Measurements from ENCODE around the gene RPS27A. TPM values are rescaled to one million over a fixed set of nuclear protein-coding genes. Genes with fewer than 3 reads are reported as not detected.

Gene RPS27A
- total and polyA plus RNA-seq, 10 of the 15 experiments (the other 5 are each of a cell fraction or from before 2014, with no cell fraction given): 1,460 to 4,705 (median 1,996) TPM

DNA sequence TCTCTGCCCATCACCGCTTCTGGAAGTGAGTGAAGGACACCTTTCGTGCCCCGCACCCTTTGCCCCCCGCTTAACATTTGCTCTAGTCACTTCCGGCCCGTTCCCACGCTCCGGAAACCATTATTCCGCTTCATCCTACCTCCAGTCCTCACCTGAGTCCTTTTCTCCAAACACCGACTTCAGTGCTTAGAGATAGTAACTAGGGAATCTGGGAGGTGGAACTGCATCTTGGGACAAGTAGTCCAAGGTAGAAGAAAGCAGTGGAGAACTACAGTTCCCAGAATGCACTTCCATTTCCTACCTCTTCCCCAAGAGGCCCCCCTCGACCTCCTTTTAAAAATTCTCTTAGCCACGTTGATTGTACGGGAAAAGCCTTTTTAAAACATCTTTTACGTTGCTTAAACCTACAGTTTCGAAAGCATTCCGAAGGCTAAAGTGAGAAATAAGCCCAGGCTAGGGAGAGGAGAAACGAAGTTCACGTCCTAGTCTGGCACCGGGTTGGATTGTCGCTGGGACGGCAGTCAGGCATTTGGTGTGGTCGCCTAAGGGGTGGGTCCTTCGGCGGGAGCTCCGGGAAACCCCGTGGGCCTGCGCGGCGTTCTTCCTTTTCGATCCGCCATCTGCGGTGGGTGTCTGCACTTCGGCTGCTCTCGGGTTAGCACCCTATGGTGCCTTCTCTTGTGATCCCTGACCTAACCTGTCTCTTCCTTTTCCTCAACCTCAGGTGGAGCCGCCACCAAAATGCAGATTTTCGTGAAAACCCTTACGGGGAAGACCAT is at the start of gene RPS27A, which contains the start of gene CLHC1 (continued):
- 0 out of 2 replicates have a peak, but pooled peaks have one; percentile 48 for TF ChIP-seq MEF2A (IDR thresholded peaks at IDR 0.05; ENCODE audit: insufficient read depth, low read depth, low read length)
- no peak for TF ChIP-seq KDM1A (IDR thresholded peaks at IDR 0.05; ENCODE audit: borderline replicate concordance)
- TF ChIP-seq BCL11A (IDR thresholded peaks at IDR 0.05; ENCODE audit: low read depth, low read length): no peak
- TF ChIP-seq, protein P1, sequence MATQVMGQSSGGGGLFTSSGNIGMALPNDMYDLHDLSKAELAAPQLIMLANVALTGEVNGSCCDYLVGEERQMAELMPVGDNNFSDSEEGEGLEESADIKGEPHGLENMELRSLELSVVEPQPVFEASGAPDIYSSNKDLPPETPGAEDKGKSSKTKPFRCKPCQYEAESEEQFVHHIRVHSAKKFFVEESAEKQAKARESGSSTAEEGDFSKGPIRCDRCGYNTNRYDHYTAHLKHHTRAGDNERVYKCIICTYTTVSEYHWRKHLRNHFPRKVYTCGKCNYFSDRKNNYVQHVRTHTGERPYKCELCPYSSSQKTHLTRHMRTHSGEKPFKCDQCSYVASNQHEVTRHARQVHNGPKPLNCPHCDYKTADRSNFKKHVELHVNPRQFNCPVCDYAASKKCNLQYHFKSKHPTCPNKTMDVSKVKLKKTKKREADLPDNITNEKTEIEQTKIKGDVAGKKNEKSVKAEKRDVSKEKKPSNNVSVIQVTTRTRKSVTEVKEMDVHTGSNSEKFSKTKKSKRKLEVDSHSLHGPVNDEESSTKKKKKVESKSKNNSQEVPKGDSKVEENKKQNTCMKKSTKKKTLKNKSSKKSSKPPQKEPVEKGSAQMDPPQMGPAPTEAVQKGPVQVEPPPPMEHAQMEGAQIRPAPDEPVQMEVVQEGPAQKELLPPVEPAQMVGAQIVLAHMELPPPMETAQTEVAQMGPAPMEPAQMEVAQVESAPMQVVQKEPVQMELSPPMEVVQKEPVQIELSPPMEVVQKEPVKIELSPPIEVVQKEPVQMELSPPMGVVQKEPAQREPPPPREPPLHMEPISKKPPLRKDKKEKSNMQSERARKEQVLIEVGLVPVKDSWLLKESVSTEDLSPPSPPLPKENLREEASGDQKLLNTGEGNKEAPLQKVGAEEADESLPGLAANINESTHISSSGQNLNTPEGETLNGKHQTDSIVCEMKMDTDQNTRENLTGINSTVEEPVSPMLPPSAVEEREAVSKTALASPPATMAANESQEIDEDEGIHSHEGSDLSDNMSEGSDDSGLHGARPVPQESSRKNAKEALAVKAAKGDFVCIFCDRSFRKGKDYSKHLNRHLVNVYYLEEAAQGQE (IDR thresholded peaks at IDR 0.05; ENCODE audit: low read depth, low read length): no peak
- peak; percentile 95 for TF ChIP-seq PML (IDR thresholded peaks at IDR 0.05; ENCODE audit: low read length)
- TF ChIP-seq HDGF (IDR thresholded peaks at IDR 0.05): no peak
- TF ChIP-seq, protein P2, sequence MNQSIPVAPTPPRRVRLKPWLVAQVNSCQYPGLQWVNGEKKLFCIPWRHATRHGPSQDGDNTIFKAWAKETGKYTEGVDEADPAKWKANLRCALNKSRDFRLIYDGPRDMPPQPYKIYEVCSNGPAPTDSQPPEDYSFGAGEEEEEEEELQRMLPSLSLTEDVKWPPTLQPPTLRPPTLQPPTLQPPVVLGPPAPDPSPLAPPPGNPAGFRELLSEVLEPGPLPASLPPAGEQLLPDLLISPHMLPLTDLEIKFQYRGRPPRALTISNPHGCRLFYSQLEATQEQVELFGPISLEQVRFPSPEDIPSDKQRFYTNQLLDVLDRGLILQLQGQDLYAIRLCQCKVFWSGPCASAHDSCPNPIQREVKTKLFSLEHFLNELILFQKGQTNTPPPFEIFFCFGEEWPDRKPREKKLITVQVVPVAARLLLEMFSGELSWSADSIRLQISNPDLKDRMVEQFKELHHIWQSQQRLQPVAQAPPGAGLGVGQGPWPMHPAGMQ (IDR thresholded peaks at IDR 0.05; ENCODE audit: borderline replicate concordance): peak; percentile 99
- peak; percentile 36; the same call in 1 of the 2 replicates for TF ChIP-seq LARP7 (IDR thresholded peaks at IDR 0.05)
- peak; percentile 98 for TF ChIP-seq POLR2A (IDR thresholded peaks at IDR 0.05; ENCODE audit: low read depth, low read length)
- TF ChIP-seq, protein P3, sequence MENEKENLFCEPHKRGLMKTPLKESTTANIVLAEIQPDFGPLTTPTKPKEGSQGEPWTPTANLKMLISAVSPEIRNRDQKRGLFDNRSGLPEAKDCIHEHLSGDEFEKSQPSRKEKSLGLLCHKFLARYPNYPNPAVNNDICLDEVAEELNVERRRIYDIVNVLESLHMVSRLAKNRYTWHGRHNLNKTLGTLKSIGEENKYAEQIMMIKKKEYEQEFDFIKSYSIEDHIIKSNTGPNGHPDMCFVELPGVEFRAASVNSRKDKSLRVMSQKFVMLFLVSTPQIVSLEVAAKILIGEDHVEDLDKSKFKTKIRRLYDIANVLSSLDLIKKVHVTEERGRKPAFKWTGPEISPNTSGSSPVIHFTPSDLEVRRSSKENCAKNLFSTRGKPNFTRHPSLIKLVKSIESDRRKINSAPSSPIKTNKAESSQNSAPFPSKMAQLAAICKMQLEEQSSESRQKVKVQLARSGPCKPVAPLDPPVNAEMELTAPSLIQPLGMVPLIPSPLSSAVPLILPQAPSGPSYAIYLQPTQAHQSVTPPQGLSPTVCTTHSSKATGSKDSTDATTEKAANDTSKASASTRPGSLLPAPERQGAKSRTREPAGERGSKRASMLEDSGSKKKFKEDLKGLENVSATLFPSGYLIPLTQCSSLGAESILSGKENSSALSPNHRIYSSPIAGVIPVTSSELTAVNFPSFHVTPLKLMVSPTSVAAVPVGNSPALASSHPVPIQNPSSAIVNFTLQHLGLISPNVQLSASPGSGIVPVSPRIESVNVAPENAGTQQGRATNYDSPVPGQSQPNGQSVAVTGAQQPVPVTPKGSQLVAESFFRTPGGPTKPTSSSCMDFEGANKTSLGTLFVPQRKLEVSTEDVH (IDR thresholded peaks at IDR 0.05; ENCODE audit: low read depth, partially characterized antibody): no peak
- no peak for TF ChIP-seq ZNF24 (IDR thresholded peaks at IDR 0.05)
- TF ChIP-seq, protein P4, sequence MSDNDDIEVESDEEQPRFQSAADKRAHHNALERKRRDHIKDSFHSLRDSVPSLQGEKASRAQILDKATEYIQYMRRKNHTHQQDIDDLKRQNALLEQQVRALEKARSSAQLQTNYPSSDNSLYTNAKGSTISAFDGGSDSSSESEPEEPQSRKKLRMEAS (IDR thresholded peaks at IDR 0.05; ENCODE audit: low read depth, low read length): peak; percentile 49; the same call in 1 of the 2 replicates
- TF ChIP-seq JUNB (IDR thresholded peaks at IDR 0.05): no peak
- peak in 1 of 2 experiments; percentile 38; a peak in 2 of 4 replicates for TF ChIP-seq ETV6 (conservative IDR thresholded peaks at IDR 0.05 in 1 of 2, IDR thresholded peaks at IDR 0.05 in 1 of 2; ENCODE audit: borderline replicate concordance in 1 of 2, low read depth in 1 of 2)
- peak; percentile 58; the same call in 1 of the 2 replicates for TF ChIP-seq TCF12 (IDR thresholded peaks at IDR 0.05; ENCODE audit: low read depth, low read length)
- no peak; a peak in 1 of 4 replicates for TF ChIP-seq BHLHE40 (IDR thresholded peaks at IDR 0.05; ENCODE audit: borderline replicate concordance in 1 of 2, low read depth in 2 of 2, low read length in 1 of 2)
- TF ChIP-seq, protein P5, sequence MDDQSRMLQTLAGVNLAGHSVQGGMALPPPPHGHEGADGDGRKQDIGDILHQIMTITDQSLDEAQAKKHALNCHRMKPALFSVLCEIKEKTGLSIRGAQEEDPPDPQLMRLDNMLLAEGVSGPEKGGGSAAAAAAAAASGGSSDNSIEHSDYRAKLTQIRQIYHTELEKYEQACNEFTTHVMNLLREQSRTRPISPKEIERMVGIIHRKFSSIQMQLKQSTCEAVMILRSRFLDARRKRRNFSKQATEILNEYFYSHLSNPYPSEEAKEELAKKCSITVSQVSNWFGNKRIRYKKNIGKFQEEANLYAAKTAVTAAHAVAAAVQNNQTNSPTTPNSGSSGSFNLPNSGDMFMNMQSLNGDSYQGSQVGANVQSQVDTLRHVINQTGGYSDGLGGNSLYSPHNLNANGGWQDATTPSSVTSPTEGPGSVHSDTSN (IDR thresholded peaks at IDR 0.05; ENCODE audit: insufficient replicate concordance, low read depth, low read length): no peak
- no peak for TF ChIP-seq DPF2 (IDR thresholded peaks at IDR 0.05)
- peak; percentile 59; the same call in 1 of the 2 replicates for TF ChIP-seq GABPA (IDR thresholded peaks at IDR 0.05; ENCODE audit: low read depth)
- TF ChIP-seq EGR1 (IDR thresholded peaks at IDR 0.05; ENCODE audit: borderline replicate concordance in 1 of 2, low read depth in 2 of 2, low read length in 2 of 2): 0 out of 3 replicates have a peak, but pooled peaks of 1 of the 2 experiments have one; percentile 3
- no peak for TF ChIP-seq NFYB (IDR thresholded peaks at IDR 0.05; ENCODE audit: insufficient read depth, low read depth, low read length)

Measured in GM12878 (cell line).